Stimulated activated CD8-positive, alpha-beta memory T cell treated with anti-CD3 and anti-CD28 coated beads, Interleukin-12 subunit alpha, Interleukin-12 subunit beta, amount 100 ng/mL, for 1 hour (primary cell): ENCODE results near the gene HOXB2.

Experiments used
- DNase-seq: peaks from one replicate; pipeline ENCODE4 v3.0.0-alpha.2; 2020; ENCODE audit warnings: low read depth

Gene HOXB2

GRCh38 chr17:48545022-48545375 lies at the start of gene HOXB2:
Gene HOXB2 (minus strand): TSS chr17:48545109. CDS start chr17:48544911, 198 bp downstream.
- no peak for DNase-seq

GRCh38 chr17:48593840-48594537 lies 49.1 kb upstream of the HOXB2 start:
- peak; percentile 68 for DNase-seq

- DNase-seq, result no peak
These were observed 48.4 kb upstream of the HOXB2 start, which contains the start of gene HOXB5 for GRCh38 chr17:48593126-48593829. Gene HOXB5 (minus strand): TSS chr17:48593779. CDS start chr17:48593682, 97 bp downstream.

- DNase-seq, result no peak
These were observed 47.7 kb upstream of the HOXB2 start for GRCh38 chr17:48592577-48592976.

GRCh38 chr17:48592057-48592514 lies 47.2 kb upstream of the HOXB2 start:
- no peak for DNase-seq

- DNase-seq, result no peak
These were observed 46.5 kb upstream of the HOXB2 start for GRCh38 chr17:48591255-48592056.

GRCh38 chr17:48590607-48591161 lies 45.8 kb upstream of the HOXB2 start:
- DNase-seq, result no peak

- DNase-seq, result no peak
These were observed 45.1 kb upstream of the HOXB2 start, which contains the start of gene HOXB3 for GRCh38 chr17:48589831-48590606. Gene HOXB3 (minus strand): TSS chr17:48590241. CDS start chr17:48552474, 37,767 bp downstream.

GRCh38 chr17:48589060-48589830 lies 44.3 kb upstream of the HOXB2 start:
- no peak for DNase-seq

- DNase-seq, result no peak
These were observed 43.6 kb upstream of the HOXB2 start for GRCh38 chr17:48588528-48588927.

- DNase-seq, result no peak
These were observed 43.1 kb upstream of the HOXB2 start for GRCh38 chr17:48588074-48588415.

- DNase-seq, result no peak
These were observed 42.6 kb upstream of the HOXB2 start for GRCh38 chr17:48587276-48588073.

- DNase-seq, result no peak
These were observed 41.7 kb upstream of the HOXB2 start for GRCh38 chr17:48586355-48587258.

- no peak for DNase-seq
These were observed 39.4 kb upstream of the HOXB2 start for GRCh38 chr17:48584223-48584741.

GRCh38 chr17:48583708-48584222 lies 38.9 kb upstream of the HOXB2 start:
- DNase-seq, result no peak

GRCh38 chr17:48582750-48583069 lies 37.8 kb upstream of the HOXB2 start:
- DNase-seq, result no peak

GRCh38 chr17:48579760-48580554 lies 35.0 kb upstream of the HOXB2 start:
- no peak for DNase-seq

GRCh38 chr17:48579471-48579759 lies 34.5 kb upstream of the HOXB2 start:
- DNase-seq, result no peak
